Effector memory CD4-positive, alpha-beta T cell (primary cell): ENCODE results near the gene ANGPTL7.

Experiments used
- DNase-seq, 3 donors: peaks; one replicate each; pipeline ENCODE4 v3.0.0-alpha.2; 2020
- H3K27ac ChIP-seq: 2 replicates; pipeline ENCODE4 v1.7.0; 2013; ENCODE audit warnings: mild to moderate bottlenecking, low read length, moderate library complexity; ENCODE audit not compliant: insufficient read depth, poor library complexity, severe bottlenecking
- H3K27me3 ChIP-seq: replicated peaks from 2 replicates; pipeline ENCODE4 v1.7.0; 2013; ENCODE audit warnings: mild to moderate bottlenecking, low read length; ENCODE audit not compliant: insufficient read depth, control insufficient read depth, poor library complexity, severe bottlenecking
- H3K36me3 ChIP-seq: 2 replicates; pipeline ENCODE4 v1.7.0; 2013; ENCODE audit warnings: mild to moderate bottlenecking, low read length, moderate library complexity; ENCODE audit not compliant: control insufficient read depth, insufficient read depth
- H3K4me1 ChIP-seq: 2 replicates; pipeline ENCODE4 v1.7.0; 2013; ENCODE audit warnings: low read length, mild to moderate bottlenecking; ENCODE audit not compliant: control insufficient read depth, insufficient read depth, poor library complexity, severe bottlenecking
- H3K4me3 ChIP-seq: 2 replicates; pipeline ENCODE4 v1.7.0; 2013; ENCODE audit warnings: low read length, low read depth, mild to moderate bottlenecking; ENCODE audit not compliant: insufficient read depth, poor library complexity, severe bottlenecking
- H3K9me3 ChIP-seq: 2 replicates; pipeline ENCODE4 v1.7.0; 2013; ENCODE audit warnings: mild to moderate bottlenecking, low read length, moderate library complexity; ENCODE audit not compliant: control insufficient read depth

ANGPTL7 gene

DNA sequence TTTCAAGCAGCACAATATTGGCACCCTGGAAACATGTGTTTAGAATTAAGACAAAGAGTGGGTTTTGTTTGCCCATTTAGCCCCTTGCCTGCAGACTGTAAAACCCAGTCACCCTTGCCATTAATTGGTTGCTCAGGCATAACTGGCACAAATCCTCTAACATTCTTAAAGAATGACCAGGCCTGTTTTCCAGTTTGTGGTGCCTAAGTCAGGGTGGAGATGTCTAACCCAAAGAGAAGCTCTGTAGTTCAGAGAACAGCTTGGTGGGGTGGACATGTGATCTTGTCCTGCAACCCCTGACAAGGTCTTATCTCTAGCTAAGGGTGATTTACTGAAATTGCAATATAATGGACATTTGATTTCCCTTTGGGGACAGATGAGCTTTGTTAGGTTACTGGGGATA, 8.8 kb upstream of the ANGPTL7 start:
- Histone ChIP-seq H3K36me3 (peaks cover 16% of the 10 kb centered on the region), H3K9me3 (no peaks in the 10 kb centered on the region), H3K27me3 (no peaks in the 10 kb centered on the region), H3K27ac (no peak overlapping the region), H3K4me1 (no peaks in the 10 kb centered on the region), H3K4me3 (no peak overlapping the region)
- DNase-seq: no peak

DNA sequence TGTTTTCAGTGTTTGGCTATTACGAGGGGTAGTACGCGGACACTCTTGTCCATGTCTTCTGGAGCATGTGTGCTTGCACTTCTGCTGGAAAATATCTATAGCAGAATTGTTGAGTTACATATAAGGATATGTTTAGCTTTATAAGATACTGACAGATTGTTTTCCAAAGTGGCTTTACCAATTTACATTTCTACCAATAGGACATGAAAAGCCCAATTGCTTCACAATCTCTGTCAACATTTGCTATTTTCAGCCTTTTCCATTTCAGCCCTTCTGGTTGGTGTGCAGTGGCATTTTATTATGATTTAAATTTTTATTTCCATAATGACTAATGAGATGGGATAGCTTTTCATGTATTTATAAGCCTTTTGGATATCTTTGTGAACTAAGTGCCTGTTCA, 6.3 kb upstream of the ANGPTL7 start:
- H3K36me3 ChIP-seq: peaks cover 16% of the 10 kb centered on the region

GRCh38 chr1:11184973-11185372, 4.2 kb upstream of the ANGPTL7 start:
- H3K36me3 ChIP-seq: peaks cover 26% of the 10 kb centered on the region
- H3K4me1 ChIP-seq: no peaks in the 10 kb centered on the region
- no peaks in the 10 kb centered on the region for H3K27me3 ChIP-seq
- no peak overlapping the region for H3K27ac ChIP-seq
- H3K4me3 ChIP-seq: no peak overlapping the region
- no peak for DNase-seq
- no peaks in the 10 kb centered on the region for H3K9me3 ChIP-seq

More for the DNA sequence above, 6.3 kb upstream of the ANGPTL7 start:
- Histone ChIP-seq H3K4me3 (no peak overlapping the region), H3K4me1 (no peaks in the 10 kb centered on the region), H3K9me3 (no peaks in the 10 kb centered on the region), H3K27me3 (no peaks in the 10 kb centered on the region), H3K27ac (no peak overlapping the region)
- DNase-seq: no peak

DNA sequence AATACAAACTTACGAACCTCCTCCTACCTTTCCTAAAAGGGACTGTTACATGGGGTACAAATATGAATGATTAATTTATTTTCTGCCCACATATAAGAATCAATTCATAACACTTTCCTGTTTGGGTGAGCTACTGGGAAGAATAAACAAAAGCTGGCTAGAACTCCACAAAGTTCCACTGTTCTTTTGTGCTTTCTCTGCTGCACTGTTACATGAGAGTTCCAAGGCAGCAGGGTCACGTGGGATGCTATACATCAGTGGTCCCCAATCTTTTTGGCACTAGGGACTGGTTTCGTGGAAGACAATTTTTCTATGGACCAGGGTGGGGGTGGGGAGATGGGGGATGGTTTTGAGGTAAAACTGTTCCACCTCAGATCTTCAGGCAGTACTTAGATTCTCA, 2.2 kb upstream of the ANGPTL7 start:
- DNase-seq: no peak
- Histone ChIP-seq H3K9me3 (no peaks in the 10 kb centered on the region), H3K27ac (no peak overlapping the region), H3K4me1 (no peaks in the 10 kb centered on the region), H3K4me3 (no peak overlapping the region), H3K27me3 (no peaks in the 10 kb centered on the region), H3K36me3 (peaks cover 42% of the 10 kb centered on the region)

DNA sequence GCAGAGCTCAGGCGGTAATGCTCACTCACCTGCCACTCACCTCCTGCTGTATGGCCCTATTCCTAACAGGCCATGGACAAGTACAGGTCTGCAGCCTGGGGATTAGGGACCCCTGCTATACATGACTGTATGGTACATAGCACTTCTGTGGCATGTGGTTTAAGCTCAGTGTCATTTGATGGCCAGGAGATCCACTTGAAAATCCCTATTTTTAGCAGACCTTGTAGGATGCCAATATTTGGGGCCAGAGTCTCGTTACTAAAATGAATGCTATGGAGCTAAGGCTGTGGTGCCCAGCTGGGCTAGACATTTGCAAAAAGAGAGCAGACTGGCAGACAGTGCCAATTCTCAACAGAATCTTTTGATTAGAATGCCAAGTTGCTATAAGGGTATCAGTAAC, 1.7 kb upstream of the ANGPTL7 start:
- H3K4me1 ChIP-seq: no peaks in the 10 kb centered on the region
- H3K27me3 ChIP-seq: no peaks in the 10 kb centered on the region
- H3K4me3 ChIP-seq: no peak overlapping the region
- no peaks in the 10 kb centered on the region for H3K9me3 ChIP-seq
- no peak for DNase-seq
- H3K36me3 ChIP-seq: peaks cover 46% of the 10 kb centered on the region
- no peak overlapping the region for H3K27ac ChIP-seq

GRCh38 chr1:11187931-11188330, 1.2 kb upstream of the ANGPTL7 start:
- H3K27me3 ChIP-seq: no peaks in the 10 kb centered on the region
- H3K4me1 ChIP-seq: no peaks in the 10 kb centered on the region
- no peak overlapping the region for H3K4me3 ChIP-seq
- no peaks in the 10 kb centered on the region for H3K9me3 ChIP-seq
- DNase-seq: no peak
- H3K36me3 ChIP-seq: peaks cover 45% of the 10 kb centered on the region
- H3K27ac ChIP-seq: no peak overlapping the region

DNA sequence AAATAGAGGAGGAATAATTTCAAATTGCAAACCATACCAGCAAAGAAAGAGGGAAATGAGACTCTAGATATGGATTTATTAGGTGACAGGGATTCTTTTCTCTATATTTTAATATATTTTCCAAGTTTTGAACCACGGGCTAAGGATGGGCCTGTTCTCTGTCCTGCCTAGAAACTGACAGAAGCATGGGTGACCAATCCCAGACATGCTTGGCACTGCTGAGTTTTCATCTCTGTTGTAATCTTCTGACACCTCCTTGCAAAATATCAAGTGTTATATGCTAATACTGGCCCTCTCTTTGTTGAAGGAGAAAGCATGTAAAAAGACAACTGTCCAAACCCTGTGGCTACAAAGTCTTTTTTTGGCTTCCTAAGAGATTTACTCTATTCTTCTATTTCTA, 774 bp upstream of the ANGPTL7 start:
- peaks cover 45% of the 10 kb centered on the region for H3K36me3 ChIP-seq

GRCh38 chr1:11193376-11193775, 4.2 kb downstream of the ANGPTL7 start:
- H3K4me3 ChIP-seq: no peak overlapping the region
- no peak for DNase-seq
- no peak overlapping the region for H3K27ac ChIP-seq
- peaks cover 80% of the 10 kb centered on the region for H3K36me3 ChIP-seq
- no peaks in the 10 kb centered on the region for H3K9me3 ChIP-seq
- H3K4me1 ChIP-seq: no peaks in the 10 kb centered on the region
- no peaks in the 10 kb centered on the region for H3K27me3 ChIP-seq

More for the DNA sequence above, 774 bp upstream of the ANGPTL7 start:
- no peaks in the 10 kb centered on the region for H3K4me1 ChIP-seq
- H3K27me3 ChIP-seq: no peaks in the 10 kb centered on the region
- H3K27ac ChIP-seq: no peak overlapping the region
- H3K4me3 ChIP-seq: no peak overlapping the region
- H3K9me3 ChIP-seq: no peaks in the 10 kb centered on the region
- no peak for DNase-seq

- no peak for DNase-seq
Measured at GRCh38 chr1:11194407-11195176, 5.4 kb downstream of the ANGPTL7 start.

GRCh38 chr1:11196945-11197344, 7.8 kb downstream of the ANGPTL7 start:
- DNase-seq: no peak
- no peaks in the 10 kb centered on the region for H3K27me3 ChIP-seq
- H3K27ac ChIP-seq: no peak overlapping the region
- H3K36me3 ChIP-seq: peaks cover 78% of the 10 kb centered on the region
- no peak overlapping the region for H3K4me3 ChIP-seq
- no peaks in the 10 kb centered on the region for H3K9me3 ChIP-seq
- H3K4me1 ChIP-seq: no peaks in the 10 kb centered on the region

More at GRCh38 chr1:11194407-11195176, 5.4 kb downstream of the ANGPTL7 start:
- H3K9me3 ChIP-seq: no peaks in the 10 kb centered on the region
- H3K27me3 ChIP-seq: no peaks in the 10 kb centered on the region
- no peak overlapping the region for H3K27ac ChIP-seq
- H3K4me3 ChIP-seq: no peak overlapping the region
- no peaks in the 10 kb centered on the region for H3K4me1 ChIP-seq
- H3K36me3 ChIP-seq: peaks cover 84% of the 10 kb centered on the region
